Endothelial cell of umbilical vein (primary cell): ENCODE results near the gene PLXND1. TPM values are rescaled to one million over a fixed set of nuclear protein-coding genes. Genes with fewer than 3 reads are reported as not detected.

ENCODE experiments used
- BruUV-seq: library from RNA; stranded (reverse); fragments of 400-500 nt; replicated peaks from 2 replicates; lab custom pipeline; 2021; lab: Mats Ljungman, UMichigan
- CTCF ChIA-PET: fragments of 300-600, 350-600 bp; sonication (Branson Sonifier 250); formaldehyde crosslinking; loops from one replicate; lab custom pipeline; 2021; ENCODE audit warnings: antibody characterized with exemption, inconsistent platforms; lab: Charles Lee
- POLR2A ChIA-PET: fragments of 300-600, 350-600 bp; sonication (Branson Sonifier 250); formaldehyde crosslinking; loops from one replicate; lab custom pipeline; 2021; ENCODE audit warnings: antibody characterized with exemption, inconsistent platforms; lab: Charles Lee
- DNase-seq: peaks from one replicate; pipeline ENCODE4 v3.0.0-alpha.2; 2011; ENCODE audit warnings: low read depth, low spot score
- FAIRE-seq: peaks from 2 replicates; lab custom pipeline; 2011; peaks lifted over from hg19 to GRCh38; lab: Jason Lieb, UNC
- H2AFZ ChIP-seq: 2 replicates; pipeline ENCODE4 v1.6.0; 2012; ENCODE audit warnings: low read depth, low read length, control low read depth, inconsistent platforms
- H3K27ac ChIP-seq: 2 replicates; pipeline ENCODE4 v1.5.1; 2011; ENCODE audit warnings: low read depth, mild to moderate bottlenecking, control low read depth, low read length, moderate library complexity; ENCODE audit not compliant: insufficient read depth
- H3K27me3 ChIP-seq, 2 experiments: 2 replicates each; pipeline versions ENCODE4 v1.6.0 to v1.6.1; 2011; ENCODE audit warnings: low read length in 2 of 2, mixed read lengths in 1 of 2; ENCODE audit not compliant: control insufficient read depth in 2 of 2, insufficient read depth in 2 of 2
- H3K36me3 ChIP-seq, 2 experiments: 2 replicates in 1 of 2; 3 replicates in 1 of 2; pipeline ENCODE4 v1.5.1; 2011; ENCODE audit warnings: low read length in 2 of 2, mild to moderate bottlenecking in 1 of 2, moderate library complexity in 1 of 2; ENCODE audit not compliant: control insufficient read depth in 2 of 2, insufficient read depth in 2 of 2; ENCODE audit errors: extremely low read depth in 1 of 2
- H3K4me1 ChIP-seq: 3 replicates; pipeline ENCODE4 v1.5.1; 2011; ENCODE audit warnings: mild to moderate bottlenecking, low read length; ENCODE audit not compliant: control insufficient read depth, insufficient read depth; ENCODE audit errors: extremely low read depth
- H3K4me2 ChIP-seq: 2 replicates; pipeline ENCODE4 v1.6.1; 2011; ENCODE audit warnings: low read length, control low read depth, mixed read lengths; ENCODE audit not compliant: insufficient read depth
- H3K4me3 ChIP-seq, 3 experiments: fragments of 200-600 bp in 1 of 3; sonication (generic), shearing (Covaris generic) in 1 of 3; replicated peaks in 1 of 3; 2 replicates each; pipeline ENCODE4 v1.5.1; 2011 to 2016; ENCODE audit warnings: control low read depth in 3 of 3, low read length in 3 of 3, mild to moderate bottlenecking in 2 of 3, inconsistent platforms in 1 of 3, low read depth in 1 of 3, moderate library complexity in 1 of 3; ENCODE audit not compliant: insufficient read depth in 1 of 3
- H3K79me2 ChIP-seq: 2 replicates; pipeline ENCODE4 v1.6.0; 2012; ENCODE audit warnings: low read length, inconsistent platforms; ENCODE audit not compliant: control insufficient read depth, insufficient read depth
- H3K9ac ChIP-seq: replicated peaks from 2 replicates; pipeline ENCODE3; 2011; ENCODE audit warnings: low read length, control low read depth; ENCODE audit not compliant: insufficient read depth; ENCODE audit errors: extremely low read depth
- H3K9me1 ChIP-seq: replicated peaks from 3 replicates; pipeline ENCODE4 v1.6.0; 2011; ENCODE audit warnings: mild to moderate bottlenecking, low read length; ENCODE audit not compliant: control insufficient read depth, insufficient read depth; ENCODE audit errors: extremely low read depth
- H3K9me3 ChIP-seq: replicated peaks from 2 replicates; pipeline ENCODE4 v1.5.1; 2012; ENCODE audit warnings: low read length, inconsistent platforms; ENCODE audit not compliant: control insufficient read depth, insufficient read depth
- H4K20me1 ChIP-seq: replicated peaks from 2 replicates; pipeline ENCODE3; 2011; ENCODE audit warnings: mild to moderate bottlenecking, low read length; ENCODE audit not compliant: control insufficient read depth, insufficient read depth; ENCODE audit errors: extremely low read depth
- CTCF ChIP-seq, 2 donors: IDR thresholded peaks; 1 replicate in 1 of 2; 2 replicates in 1 of 2; pipeline ENCODE4 v1.5.1; 2011; ENCODE audit warnings: low read length in 2 of 2, mild to moderate bottlenecking in 2 of 2, moderate library complexity in 2 of 2, control low read depth in 1 of 2, inconsistent platforms in 1 of 2, low read depth in 1 of 2; ENCODE audit not compliant: insufficient read depth in 1 of 2; ENCODE audit errors: extremely low read depth in 1 of 2
- EZH2 ChIP-seq: IDR thresholded peaks from 2 replicates; pipeline ENCODE4 v1.6.1; 2012; ENCODE audit warnings: borderline replicate concordance, low read depth, mild to moderate bottlenecking, moderate library complexity, low read length, inconsistent platforms; ENCODE audit not compliant: severe bottlenecking
- FOS ChIP-seq: IDR thresholded peaks from 2 replicates; pipeline ENCODE4 v1.6.1; 2011; ENCODE audit warnings: mild to moderate bottlenecking, low read length, moderate library complexity, borderline replicate concordance; ENCODE audit not compliant: insufficient read depth
- GATA2 ChIP-seq: IDR thresholded peaks from 2 replicates; pipeline ENCODE4 v1.7.0; 2011; ENCODE audit warnings: low read depth, mild to moderate bottlenecking, moderate library complexity, mixed read lengths, low read length; ENCODE audit not compliant: insufficient read length, insufficient read depth
- JUN ChIP-seq: IDR thresholded peaks from 2 replicates; pipeline ENCODE4 v1.6.1; 2011; ENCODE audit warnings: borderline replicate concordance, low read depth; ENCODE audit not compliant: insufficient read length, insufficient read depth
- MAX ChIP-seq: IDR thresholded peaks from 2 replicates; pipeline ENCODE4 v1.6.1; 2011; ENCODE audit not compliant: insufficient read depth, insufficient read length
- MYC ChIP-seq: IDR thresholded peaks from one replicate; pipeline ENCODE4 v1.6.1; 2011; ENCODE audit warnings: mild to moderate bottlenecking, low read depth, low read length
- POLR2A ChIP-seq: IDR thresholded peaks from 2 replicates; pipeline ENCODE4 v1.6.1; 2012; ENCODE audit warnings: low read depth, mild to moderate bottlenecking, control low read depth, low read length
- POLR2AphosphoS5 ChIP-seq: IDR thresholded peaks from 2 replicates; pipeline ENCODE4 v1.6.1; 2012; ENCODE audit warnings: low read depth, mild to moderate bottlenecking, control low read depth, low read length, moderate library complexity; ENCODE audit not compliant: insufficient read depth
- dilution Hi-C: fragments of 300-500 bp; cut with MboI; formaldehyde crosslinking; loops from one replicate; pipeline ENCODE4 v1.15.0; 2019; ENCODE audit warnings: low sequenced_read_pairs; ENCODE audit not compliant: extremely low pct_ligation_motif_present
- intact Hi-C: fragments of 100-400 bp; cut with micrococcal nuclease; formaldehyde crosslinking; loops from one replicate; pipeline ENCODE4 v1.10.0; 2022
- polyA plus RNA-seq, 4 experiments: library from polyadenylated mRNA; depleted of rRNA in 3 of 4; stranded (reverse) in 3 of 4; unstranded in 1 of 4; fragments of >200 nt; gene quantifications; 2 replicates each; pipeline versions ENCODE4 v1.2.1 to v1.2.3, GENCODE V29; 2011 to 2012; ENCODE audit warnings: missing spikeins in 1 of 4
- total RNA-seq: library from RNA; stranded (reverse); gene quantifications from 2 replicates; pipeline ENCODE4 v1.2.3, GENCODE V29; 2021

Gene PLXND1
- total and polyA plus RNA-seq, 2 donors (not counting 3 experiments of a cell fraction or from before 2014, with no cell fraction given) = 300 to 834 TPM

GRCh38 chr3:129648391-129648790, 41.9 kb upstream of the PLXND1 start:
- no peak for TF ChIP-seq JUN
- no peak for TF ChIP-seq CTCF (IDR thresholded peaks at IDR 0.05; ENCODE audit: extremely low read depth in 1 of 2, insufficient read depth in 1 of 2, low read depth in 1 of 2, low read length in 2 of 2)
- no peak for TF ChIP-seq EZH2
- TF ChIP-seq POLR2AphosphoS5 = no peak
- TF ChIP-seq POLR2A = no peak
- no peak for TF ChIP-seq MYC
- TF ChIP-seq MAX = no peak
- no peak for TF ChIP-seq FOS
- TF ChIP-seq GATA2 = no peak
- intact Hi-C loops (no loop called here), dilution Hi-C loops (no loop called here)
- Histone ChIP-seq H2AFZ (no peak overlapping the region), H3K4me1 (peaks cover 24% of the 10 kb centered on the region), H3K27ac (no peak overlapping the region), H3K4me3 (no peak overlapping the region), H3K36me3 (no peaks in the 10 kb centered on the region), H3K9me1 (no peaks in the 10 kb centered on the region), H3K27me3 (no peaks in the 10 kb centered on the region), H4K20me1 (no peaks in the 10 kb centered on the region), H3K4me2 (no peak overlapping the region), H3K9me3 (no peaks in the 10 kb centered on the region), H3K9ac (no peak overlapping the region), H3K79me2 (no peaks in the 10 kb centered on the region)
- POLR2A ChIA-PET = no interaction called here
- DNase-seq (no peak), FAIRE-seq (no peak)
- no TSS peak for BruUV-seq
- CTCF ChIA-PET = interaction anchor here (1.2 to 4.3 kb wide), 7 partner anchors 21 to 181 kb away, joined by 3 to 31 read pairs (median 8); no protein-coding TSS in a partner anchor
